CD4-positive, alpha-beta T cell treated with Interleukin-6 at 100 ng/mL for 8 hours (primary cell): Measurements from ENCODE around the gene KCNMA1.

Experiments used
- DNase-seq: peaks from one replicate; pipeline ENCODE4 v3.0.0-alpha.2; 2020; ENCODE audit warnings: mixed read lengths, low spot score

Gene KCNMA1

DNA sequence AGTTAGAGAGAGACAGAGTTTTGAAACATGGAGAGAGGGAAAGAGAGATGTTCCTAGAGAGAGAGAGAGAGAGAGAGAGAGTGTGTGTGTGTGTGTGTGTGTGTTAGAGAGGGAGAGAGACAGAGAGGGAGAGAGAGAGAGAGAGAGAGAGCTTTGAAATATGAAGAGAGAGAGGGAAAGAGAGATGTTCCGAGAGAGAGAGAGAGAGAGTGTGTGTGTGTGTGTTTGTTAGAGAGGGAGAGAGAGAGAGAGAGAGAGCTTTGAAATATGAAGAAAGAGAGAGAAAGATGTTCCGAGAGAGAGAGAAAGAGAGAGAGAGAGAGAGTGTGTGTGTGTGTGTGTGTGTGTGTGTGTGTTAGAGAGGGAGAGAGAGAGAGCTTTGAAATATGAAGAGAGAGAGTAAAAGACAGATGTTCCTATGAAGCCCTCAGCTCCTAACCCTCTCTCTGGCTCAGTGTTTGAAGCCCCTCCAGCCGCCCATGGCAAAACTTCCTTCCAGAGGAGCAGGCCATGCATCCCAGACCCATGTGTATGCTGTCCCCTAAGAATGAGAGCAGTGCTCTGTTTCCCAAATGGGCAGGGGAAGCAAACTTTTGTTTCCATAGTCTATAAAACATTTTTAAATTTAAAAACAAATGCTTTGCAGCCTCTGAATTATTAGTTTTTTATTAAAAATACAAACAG lies 130.9 kb downstream of the KCNMA1 start:
- DNase-seq: no peak

DNA sequence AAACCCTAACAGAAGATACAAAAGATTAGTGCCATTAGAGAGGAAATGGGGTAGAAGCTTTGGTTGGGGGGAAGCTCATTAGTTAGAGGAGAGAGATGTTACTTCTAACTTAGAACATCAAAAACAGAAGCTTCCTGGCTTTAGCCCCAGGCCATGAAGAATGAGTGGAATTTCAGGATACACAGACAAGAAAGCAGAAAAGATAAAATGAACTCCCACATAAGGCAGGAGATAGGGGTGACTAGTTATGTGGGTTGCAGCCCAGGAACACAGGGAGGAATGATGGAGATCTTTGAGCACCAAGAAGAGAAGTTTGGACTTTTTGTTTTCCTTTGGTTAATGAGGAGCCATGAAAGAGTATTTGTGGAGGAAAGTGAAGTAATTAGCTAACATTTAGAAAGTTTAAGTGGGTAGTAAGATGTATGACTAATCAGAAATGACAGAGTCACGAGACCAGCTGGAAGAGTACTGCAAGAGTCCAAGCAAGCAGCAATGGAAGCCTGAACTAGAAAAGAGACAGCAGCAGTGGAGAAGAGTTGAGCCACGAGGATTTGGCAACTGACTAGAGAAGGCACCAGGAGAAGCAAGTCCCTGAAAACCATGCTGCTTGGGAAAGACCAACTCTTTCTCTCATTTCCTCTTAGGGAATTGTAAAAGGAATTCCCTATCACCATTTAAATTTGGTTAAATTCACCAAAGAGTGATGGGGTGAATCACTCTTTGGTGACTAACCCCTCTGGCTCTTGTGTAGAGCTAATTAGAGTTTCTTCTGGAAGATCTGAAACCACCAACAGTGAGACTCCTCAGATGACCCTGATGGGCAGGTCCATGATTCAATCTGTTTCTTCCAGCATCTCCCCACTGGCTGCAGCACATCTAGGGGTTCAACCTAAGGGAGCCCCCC lies 131.9 kb downstream of the KCNMA1 start:
- DNase-seq: no peak

DNA sequence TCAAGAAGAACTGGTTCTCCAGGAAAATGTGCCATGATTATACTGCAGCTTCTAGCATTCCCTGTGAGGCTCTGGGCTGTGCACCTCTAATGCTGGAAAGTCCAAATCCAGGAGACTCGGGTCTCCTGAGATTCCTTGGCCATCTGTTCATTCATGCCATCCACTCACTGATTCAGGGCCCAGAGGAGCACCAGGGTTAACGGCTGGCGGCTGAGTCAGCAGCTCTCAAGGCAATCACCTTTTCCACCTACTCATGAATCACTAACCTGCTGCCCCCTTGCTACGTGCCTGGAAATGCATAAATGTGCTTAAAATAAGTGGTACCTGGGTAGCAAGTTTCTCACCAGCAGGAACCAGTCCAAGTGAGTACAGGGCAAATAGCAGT lies 132.7 kb downstream of the KCNMA1 start:
- DNase-seq: no peak

DNA sequence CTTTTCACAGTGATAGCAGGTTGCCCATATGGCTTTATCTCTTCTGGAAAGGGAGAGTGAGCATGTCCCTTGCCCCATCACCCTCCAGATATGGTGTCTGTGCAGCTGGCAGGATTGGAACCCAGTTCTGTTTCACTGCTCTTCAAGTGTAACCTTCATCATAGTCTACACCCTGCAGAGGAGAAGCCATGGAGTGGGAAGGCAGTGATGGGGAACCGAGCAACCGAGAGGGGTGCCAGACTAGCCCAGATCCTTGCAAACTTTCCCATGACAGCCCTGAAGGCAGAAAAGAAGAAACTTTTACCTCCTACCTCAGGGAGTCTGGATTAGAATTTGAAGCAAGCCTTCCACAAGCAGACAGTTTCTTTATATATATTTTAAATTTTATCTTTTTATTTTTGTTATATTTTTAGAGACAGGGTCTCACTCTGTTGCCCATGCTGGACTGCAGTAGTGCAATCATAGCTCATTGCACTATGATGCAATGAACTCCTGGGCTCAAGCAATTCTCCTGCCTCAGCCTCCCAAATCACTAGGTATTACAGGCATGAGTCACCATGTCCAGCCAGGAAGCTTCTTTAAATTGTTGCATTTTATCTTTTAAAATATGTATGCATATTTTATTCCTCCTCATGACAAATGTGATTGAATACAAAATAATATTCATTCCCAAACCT lies 133.3 kb downstream of the KCNMA1 start:
- no peak for DNase-seq

DNA sequence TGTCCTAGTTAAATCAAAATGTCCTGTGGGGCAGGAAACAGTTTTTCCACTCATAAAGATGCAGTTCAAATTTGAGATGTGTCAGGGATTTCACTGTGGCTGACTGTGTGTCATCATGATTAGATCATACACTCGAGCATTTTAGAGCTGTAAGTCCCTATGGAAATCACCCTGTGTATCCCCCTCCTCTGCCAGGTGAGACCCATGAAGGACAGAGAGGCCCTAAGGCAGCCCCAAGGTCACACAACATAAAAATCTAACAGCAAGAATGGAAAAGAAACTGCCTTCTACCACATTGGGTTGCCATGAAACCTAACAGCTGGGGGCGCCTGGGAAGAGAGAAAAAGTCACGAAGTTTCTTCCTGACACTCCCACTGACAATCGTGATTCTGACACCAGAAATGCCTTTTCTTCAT lies 135.8 kb downstream of the KCNMA1 start:
- no peak for DNase-seq

DNA sequence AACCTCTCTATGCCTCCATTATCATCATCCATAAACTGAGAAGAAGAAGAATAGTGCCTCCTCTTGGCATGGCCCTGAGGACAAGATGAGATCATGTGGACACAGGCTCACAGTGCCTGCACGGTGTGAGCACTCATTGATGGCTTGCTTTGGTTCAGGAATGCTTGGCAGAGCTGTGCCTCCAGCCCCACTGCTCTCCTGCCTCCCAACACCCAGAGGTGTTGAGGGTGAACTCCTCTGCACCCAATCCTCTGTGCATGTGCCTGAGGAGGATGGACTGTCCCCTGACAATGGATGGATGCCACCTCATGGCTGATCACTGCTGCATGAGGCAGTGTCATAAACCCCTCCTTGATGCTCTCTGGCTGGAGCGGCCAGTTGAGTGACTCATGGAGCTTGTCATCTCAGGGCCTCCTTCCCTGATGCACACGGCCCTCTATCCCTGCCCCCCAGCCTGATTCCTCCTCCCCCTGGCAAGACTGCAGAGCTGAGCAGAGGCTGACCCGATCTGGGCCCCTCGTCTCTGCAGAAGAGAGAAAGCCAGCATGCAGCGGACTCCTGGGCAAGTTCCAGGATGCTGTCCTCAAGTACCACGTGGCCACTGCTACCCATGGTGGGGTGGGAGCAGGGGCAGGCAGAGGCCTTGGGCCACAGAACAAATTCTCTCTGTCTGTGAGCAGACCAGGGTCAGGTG lies 136.3 kb downstream of the KCNMA1 start:
- DNase-seq: no peak

DNA sequence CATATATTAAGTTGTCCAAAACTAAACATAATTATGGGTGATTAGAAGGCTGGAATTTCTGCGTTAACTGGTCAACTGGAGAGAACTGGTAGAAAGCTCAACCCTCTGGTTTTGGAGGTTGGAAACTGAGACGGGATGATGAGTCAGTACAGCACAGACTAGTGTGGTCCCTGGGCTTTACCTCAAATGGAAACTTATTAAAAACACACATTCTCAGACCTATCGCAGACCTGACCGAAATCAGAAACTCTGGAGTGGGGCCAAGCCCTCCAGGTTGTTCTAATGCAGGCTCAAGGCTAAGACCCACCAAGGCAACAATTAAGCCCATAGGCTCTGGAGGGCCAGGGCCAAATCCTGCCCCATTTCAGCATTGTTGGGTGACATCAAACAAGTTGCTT lies 136.9 kb downstream of the KCNMA1 start:
- no peak for DNase-seq

DNA sequence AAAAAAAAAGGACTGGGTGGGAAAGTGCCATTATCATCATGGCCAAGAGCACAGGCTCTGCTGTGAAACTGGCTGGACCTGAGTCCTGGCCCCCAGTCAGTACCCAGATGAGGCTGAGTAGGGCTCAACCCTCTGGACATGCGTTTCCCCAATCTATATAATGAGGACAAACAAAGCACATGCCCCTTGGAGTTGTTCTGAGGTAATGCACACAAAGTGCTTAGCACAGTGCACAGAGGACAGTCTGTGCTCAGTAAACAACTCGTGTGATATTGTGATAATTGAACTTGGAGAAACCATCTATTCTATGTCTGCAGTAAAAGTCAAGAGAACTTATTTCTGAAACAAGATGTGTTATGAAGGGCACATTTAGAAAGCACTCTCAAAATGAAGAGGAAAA lies 138.8 kb downstream of the KCNMA1 start:
- no peak for DNase-seq

DNA sequence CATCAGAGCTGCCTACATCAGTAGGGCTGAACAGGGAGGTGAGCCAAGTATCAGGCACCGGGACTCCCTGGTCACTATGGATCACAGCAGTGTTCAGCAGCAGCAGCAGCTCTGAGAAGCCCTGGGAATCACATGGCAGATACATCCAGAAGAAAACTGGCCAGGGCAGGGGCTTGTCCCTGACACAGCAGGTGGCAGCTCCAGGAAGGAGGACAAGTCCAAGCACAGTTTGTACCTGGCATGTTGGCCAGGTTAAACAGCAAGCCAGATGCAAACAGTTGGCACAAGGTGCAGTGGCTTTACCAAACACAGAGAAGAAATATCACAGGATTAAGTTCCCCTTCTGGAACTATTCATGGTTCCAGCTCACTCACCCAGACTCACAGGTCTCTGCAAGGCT lies 139.4 kb downstream of the KCNMA1 start:
- DNase-seq: no peak

DNA sequence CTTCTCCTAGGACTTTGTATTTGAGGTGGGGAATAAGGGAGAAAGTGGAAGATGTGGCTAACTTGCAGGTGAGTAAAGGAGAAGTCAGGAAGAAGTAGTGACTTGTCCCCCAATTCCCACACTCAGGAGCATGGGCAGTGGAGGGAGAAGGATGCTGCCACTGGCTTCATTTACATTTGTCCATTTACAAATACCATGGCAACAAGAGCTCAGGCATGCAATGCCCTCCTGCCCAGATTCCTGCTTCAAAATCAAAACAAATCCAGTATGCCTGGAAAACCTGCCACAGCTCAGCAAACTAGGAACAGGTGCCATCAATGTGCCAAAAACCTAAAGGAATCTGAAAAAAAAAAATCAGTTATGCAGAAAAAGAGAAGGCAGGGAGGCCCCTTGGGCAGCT lies 139.9 kb downstream of the KCNMA1 start:
- DNase-seq: no peak

DNA sequence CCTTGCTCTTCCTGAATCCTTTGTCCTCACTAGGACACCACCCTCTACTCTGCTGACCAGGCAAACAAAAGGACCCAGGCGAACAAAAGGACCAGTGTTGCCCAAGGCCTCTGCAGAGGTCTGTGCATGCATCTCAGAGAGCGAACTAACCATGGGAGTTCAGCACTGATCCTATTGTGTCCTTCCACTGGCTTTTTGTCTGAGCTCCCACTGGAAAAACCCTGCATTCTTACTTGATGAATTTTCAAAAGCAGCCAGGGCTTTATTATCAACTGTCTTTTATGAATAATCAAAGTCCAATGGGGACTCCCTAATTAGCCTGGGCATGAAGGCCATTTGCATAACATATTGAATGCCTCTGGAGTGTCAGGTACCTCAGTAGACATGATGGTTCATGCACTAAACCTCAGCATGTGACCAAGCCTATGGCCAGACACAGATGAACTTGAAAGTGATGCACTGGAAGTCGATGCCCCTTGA lies 140.6 kb downstream of the KCNMA1 start:
- no peak for DNase-seq

DNA sequence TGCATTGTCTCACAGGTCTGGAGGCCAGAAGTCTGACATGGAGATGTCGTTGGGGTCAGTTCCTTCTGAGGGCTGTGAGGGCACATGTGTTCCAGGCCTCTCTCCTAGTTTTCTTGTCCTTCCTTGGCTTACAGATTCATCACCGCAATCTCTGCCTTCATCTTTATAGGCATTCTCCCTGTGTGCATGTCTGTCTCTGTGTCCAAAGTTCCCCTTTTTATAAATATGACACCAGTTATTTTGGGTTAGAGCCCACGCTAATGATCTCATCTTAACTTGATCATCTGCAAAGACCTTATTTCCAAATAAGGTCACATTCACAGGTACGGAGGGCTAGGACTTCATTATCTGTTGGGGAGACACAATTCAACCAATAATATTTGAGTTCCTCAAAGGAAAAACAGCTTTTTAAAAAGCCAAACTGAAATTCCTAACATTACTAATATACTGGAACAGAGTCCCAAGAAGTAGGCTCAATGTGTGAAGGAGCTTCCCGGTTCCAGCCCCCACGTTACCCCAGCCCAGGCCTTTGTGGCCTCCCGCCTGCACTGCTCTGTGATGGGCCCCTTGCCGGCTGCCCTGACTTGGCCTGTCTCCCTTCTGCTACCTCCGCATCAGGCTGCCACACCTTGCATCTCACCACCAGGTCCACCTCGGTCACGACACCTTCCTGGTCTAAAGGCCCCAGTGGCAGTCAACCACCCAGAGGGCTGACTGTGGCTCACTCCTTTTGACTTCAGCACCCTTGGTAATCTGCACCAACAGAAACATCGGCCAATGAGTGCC lies 142.7 kb downstream of the KCNMA1 start:
- DNase-seq: no peak

DNA sequence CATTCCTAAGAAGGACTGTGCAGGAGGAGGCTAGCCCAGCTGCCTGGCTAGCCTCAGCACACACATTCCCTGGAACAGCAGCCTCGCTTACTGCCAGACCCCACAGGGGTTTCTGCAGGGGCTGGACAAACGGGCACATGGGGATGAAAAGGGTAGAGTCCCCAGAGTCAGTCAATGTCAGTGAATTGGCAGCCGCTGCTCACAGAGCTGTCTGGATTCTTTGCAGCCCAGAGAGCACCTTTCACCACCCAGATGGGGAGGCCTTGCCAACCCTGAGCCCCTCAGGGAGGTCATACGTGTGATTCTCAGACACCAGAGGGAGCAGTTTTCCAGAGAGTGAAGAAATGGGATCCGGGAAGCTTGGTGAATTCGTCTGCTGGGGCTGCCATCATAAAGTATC lies 143.3 kb downstream of the KCNMA1 start:
- no peak for DNase-seq

DNA sequence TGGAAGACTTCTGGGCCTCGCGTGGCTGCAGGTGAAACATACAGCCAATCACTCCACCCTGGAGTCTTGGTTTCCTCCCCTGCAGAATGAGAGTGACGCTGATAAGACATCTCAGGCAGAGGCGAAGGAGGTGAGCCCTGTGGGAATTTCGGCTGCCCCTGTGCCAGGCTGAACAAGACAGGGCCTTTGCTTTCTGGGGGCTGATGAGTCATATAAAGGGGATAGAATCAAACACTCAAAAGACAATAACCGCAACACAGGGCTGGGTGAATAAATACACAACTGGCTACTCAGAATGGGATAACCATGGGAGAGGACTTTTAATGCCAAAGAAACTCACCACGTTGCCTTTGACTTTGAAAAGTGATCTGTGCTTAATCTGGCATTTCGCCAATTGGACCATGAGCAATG lies 143.8 kb downstream of the KCNMA1 start:
- DNase-seq: no peak

DNA sequence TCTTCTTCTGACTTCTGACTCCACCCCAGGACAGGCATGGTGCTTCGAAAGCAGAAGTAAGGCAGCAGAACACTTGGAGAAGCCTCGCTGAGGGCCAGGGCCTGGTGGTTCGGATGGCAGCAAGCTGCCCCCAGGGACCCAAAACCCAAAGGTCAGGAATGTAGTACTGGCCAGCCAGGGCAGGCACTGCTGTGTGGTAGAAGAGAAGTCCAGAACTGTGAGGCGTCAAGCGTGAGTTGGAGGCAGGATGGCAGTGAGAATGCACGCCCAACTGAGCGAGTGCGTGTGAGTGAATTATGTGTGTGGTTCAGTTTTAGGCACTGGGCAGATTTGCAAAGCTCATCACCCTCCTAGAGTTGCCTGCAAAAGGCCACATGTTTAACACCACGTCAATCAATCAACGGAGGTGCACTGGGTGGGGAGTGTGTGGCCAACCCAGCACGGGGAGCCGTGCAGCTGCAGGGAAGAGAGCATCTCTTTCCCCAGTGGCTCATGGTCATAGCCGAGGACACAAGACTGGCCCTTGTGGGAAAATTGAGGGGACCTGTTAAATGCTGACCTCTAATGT lies 144.3 kb downstream of the KCNMA1 start:
- no peak for DNase-seq

DNA sequence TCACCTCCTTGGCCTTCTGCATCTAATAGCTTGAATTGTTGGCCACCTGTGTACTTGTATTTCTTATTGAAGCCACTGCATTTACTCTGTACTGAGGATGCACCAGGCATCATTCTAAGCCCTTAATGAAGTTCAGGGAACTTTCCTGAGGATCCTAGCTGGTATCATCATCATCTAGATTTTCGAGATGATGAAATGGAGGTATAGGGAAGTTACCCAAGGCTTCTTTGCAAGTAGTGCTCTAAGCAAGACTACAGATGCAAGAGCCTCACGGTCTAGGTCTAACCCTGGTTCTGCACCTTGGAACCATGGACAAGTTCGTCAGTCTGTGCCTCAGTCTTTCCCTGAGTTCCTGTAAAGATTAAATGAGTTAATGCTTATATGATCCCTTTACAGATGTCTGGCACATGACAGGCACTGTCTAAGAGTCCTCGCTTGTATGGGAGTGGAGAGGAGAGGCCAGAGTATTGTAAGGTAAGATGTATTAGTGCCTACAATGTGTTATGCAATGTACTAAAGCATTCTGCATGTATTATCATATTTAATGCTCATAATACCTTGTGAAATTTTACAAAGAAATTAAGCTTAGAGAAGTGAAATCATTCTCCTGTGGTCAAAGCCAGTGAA lies 145.1 kb downstream of the KCNMA1 start:
- no peak for DNase-seq

DNA sequence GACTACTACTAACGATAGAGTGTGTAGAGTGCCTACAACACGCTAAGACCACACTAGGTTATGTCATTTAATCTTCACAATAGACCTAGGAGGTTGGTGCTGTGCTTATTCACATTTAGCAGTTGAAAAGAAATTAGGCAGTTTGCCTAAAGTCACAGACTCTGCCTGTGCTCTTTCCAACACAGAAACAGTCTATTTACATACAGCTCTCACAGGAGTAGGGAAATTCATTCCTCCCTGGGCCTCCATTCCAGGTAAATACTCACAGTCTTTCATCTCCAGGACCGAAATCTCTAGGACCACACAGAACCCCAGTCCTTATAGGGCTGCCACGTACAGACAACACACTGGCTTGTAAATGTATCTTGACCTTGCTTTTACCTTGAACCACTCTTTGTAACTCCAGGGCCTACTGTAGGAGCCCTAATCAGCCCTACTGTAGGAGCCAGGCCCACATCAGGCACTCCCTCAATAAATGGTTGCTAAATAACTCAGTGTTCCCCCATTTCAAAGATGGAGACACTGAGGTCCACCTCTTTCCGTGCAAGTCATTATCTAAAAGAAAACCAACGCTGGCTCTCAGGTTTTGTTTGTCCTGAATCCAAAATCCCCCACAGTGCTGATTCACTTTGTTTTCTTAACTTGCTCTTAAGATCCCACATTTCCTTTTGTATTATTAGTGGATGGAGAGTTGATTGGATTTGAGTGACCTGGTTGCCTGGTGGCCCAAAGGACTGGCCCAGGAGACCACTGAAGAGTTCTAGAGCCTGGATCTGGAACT lies 146.9 kb downstream of the KCNMA1 start:
- DNase-seq: no peak

DNA sequence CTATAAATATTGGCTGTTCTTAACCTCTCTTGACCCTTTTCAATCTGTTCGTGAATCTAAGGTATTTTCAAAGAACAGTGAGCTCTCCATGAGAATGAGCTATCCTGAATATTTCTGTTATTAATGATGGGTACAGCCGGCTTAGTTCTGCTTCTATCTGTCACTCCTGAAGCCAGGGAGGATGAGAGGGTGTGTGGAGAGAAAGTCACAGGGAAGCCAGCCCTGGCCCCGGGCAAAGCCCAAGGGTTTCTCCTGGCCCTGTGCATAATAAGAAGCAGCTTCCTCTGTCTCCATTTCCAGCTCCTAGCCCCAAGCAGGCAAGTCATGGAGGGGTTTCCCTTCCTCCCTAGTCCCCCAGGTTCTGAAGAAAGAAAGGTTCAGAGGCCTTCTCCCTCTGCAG lies 151.1 kb downstream of the KCNMA1 start:
- no peak for DNase-seq

DNA sequence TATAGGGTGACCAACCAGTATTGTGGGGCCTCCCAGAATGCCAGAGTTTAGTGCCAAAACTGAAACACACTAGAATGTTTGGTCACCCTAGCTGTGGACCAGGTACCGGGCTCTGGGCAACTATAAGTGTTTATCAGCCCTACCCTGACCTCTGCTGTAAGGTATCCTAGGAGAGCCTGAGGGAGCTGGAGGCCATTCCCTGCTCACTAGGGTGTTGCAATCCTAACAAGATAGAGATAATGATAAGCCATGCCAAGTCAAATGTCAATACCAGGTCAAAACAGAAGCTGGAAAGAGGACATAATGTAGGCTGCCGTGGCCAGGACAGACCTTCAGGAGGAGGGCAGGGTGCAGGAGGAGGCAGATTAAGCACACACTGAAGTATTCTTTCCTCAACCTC lies 151.8 kb downstream of the KCNMA1 start:
- no peak for DNase-seq

DNA sequence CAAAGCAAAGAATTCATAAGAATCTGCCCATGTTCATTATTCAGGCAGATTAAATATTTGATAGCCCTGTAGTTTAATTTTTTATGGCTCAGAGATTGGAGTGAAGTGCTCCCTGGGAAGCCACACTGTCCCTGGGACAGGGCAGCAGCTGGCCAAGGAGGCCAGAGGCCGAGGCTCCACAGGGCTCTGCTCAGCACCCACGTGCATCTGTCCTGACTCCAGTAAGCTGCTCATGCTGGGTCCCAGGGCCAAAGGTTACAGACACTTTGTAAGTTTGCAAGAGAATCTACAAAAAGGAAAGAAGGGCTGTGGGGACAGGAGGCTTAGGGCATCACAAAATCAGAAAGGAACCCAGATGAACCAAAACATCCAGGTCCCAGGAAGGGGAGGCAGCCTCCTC lies 155.5 kb downstream of the KCNMA1 start:
- no peak for DNase-seq
